Breast epithelium (tissue), 4 donors: ENCODE measurements around the gene CDH13. TPM values are rescaled to one million over a fixed set of nuclear protein-coding genes. Genes with fewer than 3 reads are reported as not detected.

Experiments used
- DNase-seq, 2 donors: peaks; one replicate each; pipeline ENCODE4 v3.0.0-alpha.2; 2019; ENCODE audit warnings: low spot score in 2 of 2
- H3K27ac ChIP-seq, 2 donors: fragments of 200-600 bp; sonication (generic) in 1 of 2; one replicate each; pipeline ENCODE4 v1.5.1; 2016 to 2019; ENCODE audit warnings: mild to moderate bottlenecking in 1 of 2
- H3K27me3 ChIP-seq, 2 donors: fragments of 200-600 bp; sonication (generic) in 1 of 2; one replicate each; pipeline versions ENCODE4 v1.5.1 to v1.6.0; 2017 to 2019; ENCODE audit warnings: control low read depth in 1 of 2, mild to moderate bottlenecking in 1 of 2
- H3K36me3 ChIP-seq: fragments of 200-600 bp; one replicate; pipeline ENCODE4 v1.5.1; 2019
- H3K4me1 ChIP-seq, 2 donors: fragments of 200-600 bp; sonication (generic); one replicate each; pipeline ENCODE4 v1.5.1; 2016 to 2019; ENCODE audit warnings: control low read depth in 1 of 2
- H3K4me3 ChIP-seq, 3 donors: fragments of 200-600 bp; sonication (generic); 1 replicate in 2 of 3; 2 replicates in 1 of 3; pipeline ENCODE4 v1.5.1; 2016 to 2019; ENCODE audit warnings: mild to moderate bottlenecking in 3 of 3, moderate library complexity in 2 of 3
- H3K9me3 ChIP-seq, 2 donors: fragments of 200-600 bp; sonication (generic) in 1 of 2; one replicate each; pipeline ENCODE4 v1.5.1; 2016 to 2019; ENCODE audit warnings: control low read depth in 1 of 2
- POLR2A ChIP-seq: fragments of 450-650 bp; IDR thresholded peaks from one replicate; pipeline ENCODE4 v1.6.1; 2016; ENCODE audit warnings: antibody characterized with exemption, mild to moderate bottlenecking, moderate library complexity
- POLR2AphosphoS5 ChIP-seq, 3 donors: sonication (generic); formaldehyde crosslinking; IDR thresholded peaks; one replicate each; pipeline ENCODE4 v1.6.1; 2017; ENCODE audit warnings: antibody characterized with exemption in 3 of 3
- intact Hi-C: fragments of 100-400 bp; cut with DNase I; formaldehyde crosslinking; loops from one replicate; pipeline ENCODE4 v1.15.1; 2023; ENCODE audit warnings: low total_unique reads
- total RNA-seq, 3 donors: library from RNA; depleted of rRNA; stranded (reverse); fragments of >200 nt; gene quantifications; one replicate each; pipeline ENCODE4 v1.1.0, GENCODE V29; 2016
- TF ChIP-seq, protein P1 (sequence below), 3 donors: fragments of 450-650 bp; IDR thresholded peaks; one replicate each; pipeline ENCODE4 v1.5.1; 2016 to 2017; ENCODE audit warnings: antibody characterized with exemption in 3 of 3, mild to moderate bottlenecking in 3 of 3, moderate library complexity in 3 of 3

The CDH13 gene
- total RNA-seq, 3 donors from 2014 or later = 6.0 to 13.1 (median 11.5) TPM

DNA sequence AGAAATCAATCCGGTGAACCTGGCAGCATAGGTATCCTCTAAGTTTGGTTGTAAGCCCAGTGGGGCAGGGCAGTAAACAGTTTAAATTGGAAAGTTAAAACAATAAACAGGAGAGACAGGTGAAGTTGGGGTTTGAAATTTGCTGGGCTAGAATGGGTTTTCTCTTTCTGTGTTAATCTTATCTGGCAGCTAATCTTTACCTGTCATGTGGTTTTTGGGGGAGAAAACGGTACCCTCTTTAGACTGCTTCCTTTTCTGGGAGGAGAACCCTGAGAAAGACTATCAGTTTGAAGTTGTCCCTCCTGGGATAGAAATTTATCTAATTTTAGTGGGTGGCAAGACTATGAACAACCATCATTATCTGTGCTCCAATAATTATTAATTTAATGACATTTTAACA, 24.0 kb downstream of the CDH13 start:
- Histone ChIP-seq H3K36me3 (no peaks in the 10 kb centered on the region), H3K4me1 (peaks cover 0 to 8% of the 10 kb centered on the region in 2 donors), H3K9me3 (no peaks in the 10 kb centered on the region), H3K27me3 (no peaks in the 10 kb centered on the region), H3K27ac (no peak overlapping the region), H3K4me3 (no peak overlapping the region)
- intact Hi-C loops = no loop called here
- no peak for TF ChIP-seq POLR2A
- TF ChIP-seq, protein P1, sequence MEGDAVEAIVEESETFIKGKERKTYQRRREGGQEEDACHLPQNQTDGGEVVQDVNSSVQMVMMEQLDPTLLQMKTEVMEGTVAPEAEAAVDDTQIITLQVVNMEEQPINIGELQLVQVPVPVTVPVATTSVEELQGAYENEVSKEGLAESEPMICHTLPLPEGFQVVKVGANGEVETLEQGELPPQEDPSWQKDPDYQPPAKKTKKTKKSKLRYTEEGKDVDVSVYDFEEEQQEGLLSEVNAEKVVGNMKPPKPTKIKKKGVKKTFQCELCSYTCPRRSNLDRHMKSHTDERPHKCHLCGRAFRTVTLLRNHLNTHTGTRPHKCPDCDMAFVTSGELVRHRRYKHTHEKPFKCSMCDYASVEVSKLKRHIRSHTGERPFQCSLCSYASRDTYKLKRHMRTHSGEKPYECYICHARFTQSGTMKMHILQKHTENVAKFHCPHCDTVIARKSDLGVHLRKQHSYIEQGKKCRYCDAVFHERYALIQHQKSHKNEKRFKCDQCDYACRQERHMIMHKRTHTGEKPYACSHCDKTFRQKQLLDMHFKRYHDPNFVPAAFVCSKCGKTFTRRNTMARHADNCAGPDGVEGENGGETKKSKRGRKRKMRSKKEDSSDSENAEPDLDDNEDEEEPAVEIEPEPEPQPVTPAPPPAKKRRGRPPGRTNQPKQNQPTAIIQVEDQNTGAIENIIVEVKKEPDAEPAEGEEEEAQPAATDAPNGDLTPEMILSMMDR (IDR thresholded peaks at IDR 0.05) = no peak
- DNase-seq = no peak

DNA sequence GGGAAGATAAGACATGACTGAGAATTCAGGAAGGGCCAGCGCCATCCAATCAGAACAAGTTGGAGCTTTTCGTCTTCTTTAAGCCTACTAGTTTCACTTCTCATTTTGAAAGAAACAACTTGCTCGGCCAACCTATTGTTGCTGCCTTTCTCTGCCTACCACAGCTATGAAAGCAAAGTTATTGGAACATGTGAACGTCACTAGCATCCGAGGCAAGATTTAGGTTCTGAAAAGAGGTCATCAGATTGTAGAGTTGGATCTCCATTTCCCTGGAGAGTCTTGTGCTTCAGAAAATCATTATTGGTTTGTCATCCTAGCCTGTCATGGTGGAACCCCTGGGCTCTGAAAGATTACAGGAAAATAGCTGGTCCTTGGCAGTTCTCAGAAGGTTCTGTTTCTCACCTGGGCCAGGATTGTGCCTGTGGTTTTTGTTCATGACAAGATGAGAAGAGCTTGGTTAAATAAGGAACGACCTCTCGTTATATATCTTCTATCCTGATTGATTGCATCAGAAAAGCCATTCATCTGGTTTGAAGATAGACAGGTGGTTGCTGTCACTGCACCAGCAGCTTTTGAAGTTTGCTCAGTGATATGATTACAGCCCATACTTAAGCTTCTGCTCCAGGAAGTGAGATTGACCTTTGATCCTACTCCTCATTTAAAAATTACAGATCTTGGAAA, 25.3 kb downstream of the CDH13 start:
- Histone ChIP-seq H3K27me3 (no peaks in the 10 kb centered on the region), H3K27ac (no peak overlapping the region), H3K4me1 (peaks cover 0 to 8% of the 10 kb centered on the region in 2 donors), H3K36me3 (no peaks in the 10 kb centered on the region), H3K4me3 (no peak overlapping the region), H3K9me3 (no peaks in the 10 kb centered on the region)
- TF ChIP-seq, protein P1 (IDR thresholded peaks at IDR 0.05) = no peak
- DNase-seq = no peak
- intact Hi-C loops = loop anchor here (1.0 kb wide), 1 partner anchor 28 kb away; no protein-coding TSS in a partner anchor

DNA sequence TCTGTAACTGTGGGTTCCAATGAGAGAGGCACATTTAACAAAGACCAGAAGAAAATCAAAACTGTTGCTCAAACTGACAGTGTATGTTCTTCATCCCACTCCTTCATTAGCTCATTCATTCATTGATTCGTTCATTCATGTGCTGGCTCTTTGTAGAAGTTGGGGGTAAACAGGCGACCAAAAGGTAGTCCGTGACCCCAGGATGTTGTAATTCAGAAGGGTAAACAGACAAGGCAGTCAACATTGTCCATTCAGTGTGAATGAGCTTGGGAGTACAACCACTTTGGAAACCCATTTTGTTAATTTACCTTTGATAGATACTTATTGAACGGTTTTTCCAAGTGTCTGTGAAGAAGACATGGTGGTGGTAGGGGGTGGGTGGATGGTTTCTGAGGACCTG, 26.1 kb downstream of the CDH13 start:
- Histone ChIP-seq H3K4me1 (peaks cover 0 to 8% of the 10 kb centered on the region in 2 donors), H3K27me3 (no peaks in the 10 kb centered on the region), H3K4me3 (no peak overlapping the region), H3K36me3 (no peaks in the 10 kb centered on the region), H3K9me3 (no peaks in the 10 kb centered on the region), H3K27ac (no peak overlapping the region)
- TF ChIP-seq, protein P1 (IDR thresholded peaks at IDR 0.05) = no peak
- TF ChIP-seq POLR2A = no peak
- TF ChIP-seq POLR2AphosphoS5 (IDR thresholded peaks at IDR 0.05) = no peak
- intact Hi-C loops = loop anchor here (1.0 kb wide), 1 partner anchor 29 kb away; no protein-coding TSS in a partner anchor
- no peak for DNase-seq

DNA sequence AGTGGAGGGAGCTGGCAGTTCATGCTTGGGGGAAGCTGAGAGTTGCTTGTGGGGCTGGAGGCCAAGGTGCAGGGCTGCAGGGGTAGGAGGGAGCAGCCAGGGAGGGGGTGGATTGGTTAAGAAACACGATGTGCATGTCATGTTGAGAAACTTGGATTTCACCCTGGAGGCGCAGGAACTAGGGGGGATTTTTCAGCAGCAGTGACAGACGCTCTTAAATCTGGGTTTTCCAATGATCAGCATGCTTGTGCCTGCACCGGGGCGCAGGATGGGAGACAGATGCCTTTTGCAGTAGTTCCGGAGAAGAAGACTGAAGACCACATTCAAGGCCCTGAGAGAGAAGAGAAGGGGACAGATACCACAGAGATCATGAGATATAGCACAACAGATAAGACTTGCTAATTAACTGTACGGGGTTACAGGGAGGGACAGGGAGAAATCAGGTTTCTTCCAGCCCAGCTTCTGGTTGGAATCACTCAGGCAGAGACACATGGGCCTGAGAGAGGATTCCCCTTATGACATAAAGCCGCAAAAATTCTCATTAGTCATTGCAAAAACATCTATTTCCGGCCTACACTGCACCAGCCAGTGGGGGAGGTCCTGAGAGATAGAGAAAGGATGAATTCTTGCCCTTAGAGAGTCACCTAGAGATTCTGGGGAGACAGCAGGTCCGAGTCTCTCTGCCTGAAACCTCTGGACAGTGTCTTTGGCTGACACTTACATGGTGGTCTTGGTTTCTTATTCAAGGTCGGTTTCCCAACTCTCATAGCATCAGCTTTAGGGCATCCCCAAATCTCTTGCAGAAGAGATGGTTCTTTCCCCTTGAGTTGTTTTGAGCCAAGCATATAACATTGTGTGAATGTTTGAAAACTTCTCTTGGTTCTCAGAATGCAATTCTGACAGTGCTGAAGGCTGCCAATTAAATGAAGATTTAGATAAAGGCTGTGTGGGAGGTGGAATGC, 27.1 kb downstream of the CDH13 start:
- peaks cover 0 to 8% of the 10 kb centered on the region in 2 donors for H3K4me1 ChIP-seq
- TF ChIP-seq, protein P1 (IDR thresholded peaks at IDR 0.05) = no peak
- TF ChIP-seq POLR2A (no peak), POLR2AphosphoS5 (IDR thresholded peaks at IDR 0.05) (no peak)

More for the DNA sequence above, 27.1 kb downstream of the CDH13 start:
- Histone ChIP-seq H3K9me3 (no peaks in the 10 kb centered on the region), H3K27me3 (no peaks in the 10 kb centered on the region), H3K4me3 (no peak overlapping the region), H3K36me3 (no peaks in the 10 kb centered on the region), H3K27ac (peak overlapping the region in 1 of 2 donors; percentile 56)
- peak in 1 of 2 donors; percentile 19 for DNase-seq
- intact Hi-C loops = no loop called here
